ENCODE measurements around the gene SCAMP1. TPM values are rescaled to one million over a fixed set of nuclear protein-coding genes. Genes with fewer than 3 reads are reported as not detected.

The SCAMP1 gene
- polyA plus RNA-seq, 4 donors = 45.6 to 63.9 (median 59.0) TPM

Other genes with a start within 250 kb of the SCAMP1 start
- gene AP3B1, start 65.9 kb upstream of the SCAMP1 start, polyA plus RNA-seq (ENCODE audit: insufficient read length in 4 of 4) = 10 to 100 TPM; 70.2 to 82.3 (median 75.7) TPM

Measured in right renal pelvis (tissue), 4 donors.